HG02623 (cell line): ENCODE results near the gene NRTN.
"Not testable (repeated sequence)": the region's sequence is repeated elsewhere in the genome, so short reads cannot be mapped to it uniquely, and the experiment has no call there.

ENCODE experiments used
- ATAC-seq: cut with Tn5 transposase; IDR thresholded peaks from one replicate; pipeline ENCODE4 v1.9.1; 2021; ENCODE audit warnings: moderate library complexity; ENCODE audit not compliant: unreplicated experiment

The NRTN gene

GRCh38 chr19:5804516-5805461 lies at the start of gene NRTN:
Gene NRTN (plus strand): TSS chr19:5805067. CDS start chr19:5824166, 19,099 bp downstream.
- no peak for ATAC-seq

GRCh38 chr19:5762608-5763217 lies 42.2 kb upstream of the NRTN start:
- no peak for ATAC-seq

- no peak for ATAC-seq
Measured at GRCh38 chr19:5765220-5765619, 39.6 kb upstream of the NRTN start.

- no peak for ATAC-seq
Measured at GRCh38 chr19:5767949-5768348, 36.9 kb upstream of the NRTN start.

- no peak for ATAC-seq
Measured at GRCh38 chr19:5772416-5772815, 32.5 kb upstream of the NRTN start.

GRCh38 chr19:5773276-5773675 lies 31.6 kb upstream of the NRTN start:
- no peak for ATAC-seq

- ATAC-seq = no peak
Measured at GRCh38 chr19:5774921-5775320, 29.9 kb upstream of the NRTN start.

GRCh38 chr19:5775668-5776309 lies 29.1 kb upstream of the NRTN start:
- ATAC-seq = no peak

GRCh38 chr19:5778402-5778801 lies 26.5 kb upstream of the NRTN start:
- ATAC-seq = no peak

GRCh38 chr19:5780916-5781315 lies 24.0 kb upstream of the NRTN start:
- ATAC-seq = not testable (repeated sequence)

GRCh38 chr19:5782322-5782721 lies 22.5 kb upstream of the NRTN start:
- no peak for ATAC-seq

GRCh38 chr19:5782945-5783919 lies 21.6 kb upstream of the NRTN start:
- no peak for ATAC-seq

GRCh38 chr19:5784581-5785147 lies 20.2 kb upstream of the NRTN start, which contains the start of gene PRR22:
Gene PRR22 (minus strand): TSS chr19:5784746. CDS start chr19:5784660, 86 bp downstream.
- no peak for ATAC-seq

GRCh38 chr19:5785423-5785822 lies 19.4 kb upstream of the NRTN start:
- ATAC-seq = no peak

- ATAC-seq = no peak
Measured at GRCh38 chr19:5786593-5787408, 18.1 kb upstream of the NRTN start.

GRCh38 chr19:5787409-5788182 lies 17.3 kb upstream of the NRTN start:
- ATAC-seq = no peak

- no peak for ATAC-seq
Measured at GRCh38 chr19:5788422-5788821, 16.4 kb upstream of the NRTN start.

- no peak for ATAC-seq
Measured at GRCh38 chr19:5789351-5789761, 15.5 kb upstream of the NRTN start.
